SU-DHL-6 (cell line): ENCODE measurements around the gene VPS35L.

Source experiments
- CTCF ChIP-seq: fragments of 200-600 bp; sonication (generic); IDR thresholded peaks from one replicate; pipeline ENCODE4 v1.5.1; 2017; ENCODE audit warnings: antibody characterized with exemption, mild to moderate bottlenecking, low read length, moderate library complexity; ENCODE audit not compliant: insufficient read depth, poor library complexity, severe bottlenecking
- EZH2phosphoT487 ChIP-seq: fragments of 200-600 bp; sonication (generic), shearing (Covaris generic); conservative IDR thresholded peaks from 2 replicates; pipeline ENCODE4 v1.6.1; 2018; ENCODE audit warnings: mild to moderate bottlenecking, antibody characterized with exemption, low read length, moderate library complexity, mixed read lengths

DNA sequence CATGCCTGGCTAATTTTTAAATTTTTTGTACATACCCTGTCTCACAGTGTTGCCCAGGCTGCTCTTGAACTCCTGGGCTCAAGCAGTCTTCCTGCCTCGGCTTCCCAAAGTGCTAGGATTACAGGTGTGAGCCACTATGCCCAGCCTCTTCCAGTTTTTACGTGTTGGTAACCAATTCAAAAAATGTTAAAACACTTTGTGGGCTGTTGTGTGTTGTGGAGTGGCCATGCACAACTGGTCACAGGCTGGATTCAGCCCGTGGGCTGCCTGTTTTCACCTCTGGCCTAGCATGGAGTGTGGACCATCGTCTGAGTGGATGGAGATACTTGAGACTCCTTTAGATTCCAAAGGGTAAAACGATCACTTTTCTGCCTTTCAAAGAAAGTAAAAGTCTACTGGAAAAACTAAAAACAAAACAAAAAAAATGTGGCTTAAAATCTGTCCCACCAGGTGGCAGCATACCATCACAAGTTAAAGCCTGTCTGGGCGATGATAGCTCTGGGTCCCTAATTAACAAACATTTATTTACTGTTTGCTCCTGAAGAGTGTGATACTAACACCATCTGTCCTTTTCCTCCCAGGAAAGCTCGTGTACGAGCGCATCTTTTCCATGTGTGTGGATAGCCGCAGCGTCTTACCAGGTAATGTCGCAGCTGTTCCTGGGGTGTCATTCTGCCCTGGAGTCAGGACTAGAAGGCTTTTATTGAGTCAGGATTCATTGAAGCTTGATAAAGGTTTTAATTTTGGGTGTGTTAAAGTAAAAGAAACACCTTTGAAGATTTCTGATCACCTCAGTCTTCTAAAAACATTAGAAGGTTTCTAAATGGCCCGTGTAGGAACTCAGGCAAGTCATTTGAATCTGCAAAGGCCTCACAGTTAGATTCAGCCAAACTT, 45.8 kb downstream of the VPS35L start:
- TF ChIP-seq EZH2phosphoT487 = no peak
- TF ChIP-seq CTCF = peak; percentile 48
